H9 (cell line): Measurements from ENCODE around the gene TEAD1. TPM values are rescaled to one million over a fixed set of nuclear protein-coding genes. Genes with fewer than 3 reads are reported as not detected.

Experiments used
- DNase-seq: peaks from one replicate; pipeline ENCODE4 v3.0.0-alpha.2; 2017
- H2AFZ ChIP-seq: one replicate; pipeline ENCODE4 v1.6.1; 2013; ENCODE audit warnings: mild to moderate bottlenecking, low read length, control low read depth, moderate library complexity
- H2AK5ac ChIP-seq: 2 replicates; pipeline ENCODE4 v1.6.1; 2013; ENCODE audit warnings: low read length, control low read depth, mixed read lengths; ENCODE audit not compliant: insufficient read length
- H2BK120ac ChIP-seq: one replicate; pipeline ENCODE4 v1.6.1; 2013; ENCODE audit warnings: low read depth, mild to moderate bottlenecking, low read length, control low read depth, inconsistent platforms; ENCODE audit not compliant: poor library complexity, severe bottlenecking
- H2BK12ac ChIP-seq: 2 replicates; pipeline ENCODE4 v1.6.1; 2013; ENCODE audit warnings: low read length, control low read depth, mixed read lengths, low read depth; ENCODE audit not compliant: insufficient read length
- H2BK15ac ChIP-seq: 2 replicates; pipeline ENCODE4 v1.6.1; 2013; ENCODE audit warnings: low read depth, low read length, control low read depth
- H2BK20ac ChIP-seq: one replicate; pipeline ENCODE4 v1.6.1; 2013; ENCODE audit warnings: low read depth, mild to moderate bottlenecking, low read length, control low read depth, inconsistent platforms; ENCODE audit not compliant: poor library complexity, severe bottlenecking
- H2BK5ac ChIP-seq: 2 replicates; pipeline ENCODE4 v1.6.1; 2013; ENCODE audit warnings: low read length, control low read depth, mixed read lengths; ENCODE audit not compliant: insufficient read length
- H3K14ac ChIP-seq: 2 replicates; pipeline ENCODE4 v1.6.1; 2013; ENCODE audit warnings: low read length, control low read depth; ENCODE audit not compliant: insufficient read depth
- H3K18ac ChIP-seq: 2 replicates; pipeline ENCODE4 v1.6.1; 2013; ENCODE audit warnings: low read depth, mild to moderate bottlenecking, mixed read lengths, low read length, control low read depth; ENCODE audit not compliant: insufficient read length
- H3K23ac ChIP-seq: 2 replicates; pipeline ENCODE4 v1.6.1; 2013; ENCODE audit warnings: low read length, control low read depth, mixed read lengths, low read depth; ENCODE audit not compliant: insufficient read length
- H3K23me2 ChIP-seq: 2 replicates; pipeline ENCODE4 v1.6.1; 2013; ENCODE audit warnings: low read depth, mild to moderate bottlenecking, mixed read lengths, low read length, control low read depth; ENCODE audit not compliant: insufficient read length, poor library complexity, severe bottlenecking
- H3K27ac ChIP-seq: 2 replicates; pipeline ENCODE4 v1.5.1; 2013; ENCODE audit warnings: low read length, control low read depth, mixed read lengths, low read depth; ENCODE audit not compliant: insufficient read length
- H3K27me3 ChIP-seq: 2 replicates; pipeline ENCODE4 v1.6.1; 2013; ENCODE audit warnings: low read length, control low read depth, inconsistent platforms; ENCODE audit not compliant: insufficient read depth
- H3K4ac ChIP-seq: 2 replicates; pipeline ENCODE4 v1.6.1; 2013; ENCODE audit warnings: low read depth, mild to moderate bottlenecking, control low read depth, inconsistent platforms, low read length, moderate library complexity
- H3K4me1 ChIP-seq: 2 replicates; pipeline ENCODE4 v1.6.1; 2013; ENCODE audit warnings: low read length, control low read depth, inconsistent platforms; ENCODE audit not compliant: insufficient read depth
- H3K4me2 ChIP-seq: 2 replicates; pipeline ENCODE4 v1.6.1; 2013; ENCODE audit warnings: low read length, control low read depth, mixed read lengths; ENCODE audit not compliant: insufficient read length, insufficient read depth
- H3K56ac ChIP-seq: 2 replicates; pipeline ENCODE4 v1.6.1; 2013; ENCODE audit warnings: low read depth, mild to moderate bottlenecking, mixed read lengths, low read length, control low read depth; ENCODE audit not compliant: insufficient read length
- H3K79me1 ChIP-seq: 2 replicates; pipeline ENCODE4 v1.6.1; 2013; ENCODE audit warnings: low read depth, mild to moderate bottlenecking, moderate library complexity, low read length, control low read depth, inconsistent platforms; ENCODE audit not compliant: insufficient read depth, poor library complexity, severe bottlenecking
- H3K79me2 ChIP-seq: 2 replicates; pipeline ENCODE4 v1.6.1; 2013; ENCODE audit warnings: low read length, control low read depth, inconsistent platforms; ENCODE audit not compliant: insufficient read depth
- H3K9ac ChIP-seq: 2 replicates; pipeline ENCODE4 v1.6.1; 2013; ENCODE audit warnings: low read length, control low read depth, mixed read lengths; ENCODE audit not compliant: insufficient read length; ENCODE audit errors: extremely low read depth
- H3K9me3 ChIP-seq: one replicate; pipeline ENCODE4 v1.6.1; 2013; ENCODE audit warnings: low read depth, low read length, inconsistent platforms; ENCODE audit not compliant: control insufficient read depth
- H3T11ph ChIP-seq: one replicate; pipeline ENCODE4 v1.6.1; 2013; ENCODE audit warnings: mild to moderate bottlenecking, low read length, control low read depth, inconsistent platforms
- H4K20me1 ChIP-seq: one replicate; pipeline ENCODE4 v1.6.1; 2013; ENCODE audit not compliant: control insufficient read depth, insufficient read length, insufficient read depth
- H4K5ac ChIP-seq: 2 replicates; pipeline ENCODE4 v1.6.1; 2013; ENCODE audit warnings: low read depth, mild to moderate bottlenecking, mixed read lengths, low read length, control low read depth; ENCODE audit not compliant: insufficient read length
- H4K8ac ChIP-seq: replicated peaks from 2 replicates; pipeline ENCODE4 v1.6.1; 2013; ENCODE audit warnings: low read length, control low read depth, mixed read lengths, low read depth; ENCODE audit not compliant: insufficient read length
- H4K91ac ChIP-seq: 2 replicates; pipeline ENCODE4 v1.6.1; 2013; ENCODE audit warnings: low read depth, mild to moderate bottlenecking, moderate library complexity, mixed read lengths, low read length, control low read depth; ENCODE audit not compliant: insufficient read length
- H3K27ac Mint-ChIP-seq, 3 experiments: 2 replicates in 2 of 3; 3 replicates in 1 of 3; pipeline ENCODE4 v1.8.0; 2020 to 2021; ENCODE audit warnings: mixed read lengths in 3 of 3, mild to moderate bottlenecking in 1 of 3, moderate library complexity in 1 of 3
- H3K27me3 Mint-ChIP-seq: 2 replicates; pipeline ENCODE4 v1.8.0; 2021; ENCODE audit warnings: low read depth, mild to moderate bottlenecking, moderate library complexity, mixed read lengths
- H3K36me3 Mint-ChIP-seq, 3 experiments: 2 replicates in 2 of 3; 3 replicates in 1 of 3; pipeline ENCODE4 v1.8.0; 2020 to 2021; ENCODE audit warnings: low read depth in 3 of 3, mixed read lengths in 3 of 3; ENCODE audit not compliant: insufficient read depth in 1 of 3
- H3K4me1 Mint-ChIP-seq, 2 experiments: 2 replicates each; pipeline ENCODE4 v1.8.0; 2020; ENCODE audit warnings: mixed read lengths in 2 of 2
- H3K4me3 Mint-ChIP-seq, 2 experiments: 2 replicates in 1 of 2; 3 replicates in 1 of 2; pipeline ENCODE4 v1.8.0; 2020 to 2021; ENCODE audit warnings: mild to moderate bottlenecking in 2 of 2, mixed read lengths in 2 of 2, moderate library complexity in 1 of 2
- H3K9me3 Mint-ChIP-seq, 2 experiments: 2 replicates in 1 of 2; 3 replicates in 1 of 2; pipeline ENCODE4 v1.8.0; 2020; ENCODE audit warnings: mild to moderate bottlenecking in 2 of 2, mixed read lengths in 2 of 2, moderate library complexity in 1 of 2
- CTCF ChIP-seq: fragments of 200-600 bp; sonication (generic); conservative IDR thresholded peaks from 3 replicates; pipeline ENCODE4 v1.8.0; 2021; ENCODE audit warnings: antibody characterized with exemption, mild to moderate bottlenecking
- WGBS: extraction: QIAGEN DNeasy Blood & Tissue Kit; methylation state at CpG from one replicate; pipeline ENCODE4 v1.1.7; 2013; ENCODE audit warnings: missing lambda C conversion rate, low lambda C conversion rate, mixed read lengths; ENCODE audit not compliant: insufficient read length; ENCODE audit errors: extremely low coverage; 5-methylcytosine and 5-hydroxymethylcytosine counted together
- total RNA-seq: library from RNA; stranded (reverse); gene quantifications from 2 replicates; pipeline ENCODE4 v1.2.1, GENCODE V29; 2021

TEAD1 gene
- total RNA-seq, 1 experiment from 2014 or later: 75.1 TPM

GRCh38 chr11:12880327-12880726 lies 206.1 kb downstream of the TEAD1 start:
- no peak overlapping the region for H3K4me2 ChIP-seq
- H3K4me1 Mint-ChIP-seq: peaks cover 18 to 27% of the 10 kb centered on the region in 2 experiments
- H3K4me3 Mint-ChIP-seq: no peak overlapping the region
- no peaks in the 10 kb centered on the region for H3K23me2 ChIP-seq
- H3K27ac Mint-ChIP-seq: peak overlapping the region in 1 of 3 experiments; percentile 76; a peak in 2 of 7 replicates
- no peak overlapping the region for H2BK20ac ChIP-seq
- H2BK5ac ChIP-seq: no peak overlapping the region
- H3K27ac ChIP-seq: no peak overlapping the region
- no peaks in the 10 kb centered on the region for H3K27me3 Mint-ChIP-seq
- H2BK12ac ChIP-seq: no peak overlapping the region
- WGBS: no CpG with 5 or more reads among the region's 6 CpGs
- no peak overlapping the region for H3K56ac ChIP-seq
- no peaks in the 10 kb centered on the region for H3K79me1 ChIP-seq
- H3K9me3 Mint-ChIP-seq: no peaks in the 10 kb centered on the region
- H2AK5ac ChIP-seq: no peak overlapping the region
- H3K27me3 ChIP-seq: no peaks in the 10 kb centered on the region
- H3K79me2 ChIP-seq: no peaks in the 10 kb centered on the region
- no peak for TF ChIP-seq CTCF
- no peak overlapping the region for H4K8ac ChIP-seq
- DNase-seq: no peak
- H3T11ph ChIP-seq: no peak overlapping the region
- H3K23ac ChIP-seq: no peak overlapping the region
- H2BK15ac ChIP-seq: no peak overlapping the region
- no peak overlapping the region for H3K14ac ChIP-seq
- no peak overlapping the region for H2BK120ac ChIP-seq
- no peak overlapping the region for H4K91ac ChIP-seq
- no peak overlapping the region for H4K5ac ChIP-seq
- no peak overlapping the region for H2AFZ ChIP-seq
- no peak overlapping the region for H3K18ac ChIP-seq
- no peaks in the 10 kb centered on the region for H4K20me1 ChIP-seq
- no peak overlapping the region for H3K9ac ChIP-seq
- no peaks in the 10 kb centered on the region for H3K9me3 ChIP-seq
- H3K4ac ChIP-seq: no peak overlapping the region
- peaks cover 46 to 66% (median 46%) of the 10 kb centered on the region in 3 experiments for H3K36me3 Mint-ChIP-seq
- no peaks in the 10 kb centered on the region for H3K4me1 ChIP-seq
